Suppressor macrophage treated with lipopolysaccharide for 4 hours (primary cell): ENCODE measurements around the gene ITGAD.
A peak's percentile ranks its signal among the peaks of the same experiment; 100 is the strongest.

Experiments used
- DNase-seq: peaks from one replicate; pipeline ENCODE4 v3.0.0-alpha.2; 2020

Gene ITGAD

GRCh38 chr16:31393056-31393455 is at the start of gene ITGAD:
ITGAD (plus strand) TSS chr16:31393335; CDS start chr16:31393361, 26 bp downstream.
- DNase-seq, result no peak

- DNase-seq, result peak; percentile 74
These were observed 48.4 kb upstream of the ITGAD start for GRCh38 chr16:31344712-31345111.

GRCh38 chr16:31347445-31347844 is 45.7 kb upstream of the ITGAD start:
- no peak for DNase-seq

- peak; percentile 61 for DNase-seq
These were observed 44.6 kb upstream of the ITGAD start for GRCh38 chr16:31348579-31348978.

GRCh38 chr16:31350275-31351005 is 42.7 kb upstream of the ITGAD start:
- DNase-seq, result peak; percentile 92

GRCh38 chr16:31351246-31351941 is 41.7 kb upstream of the ITGAD start:
- DNase-seq, result peak; percentile 80

- DNase-seq, result peak; percentile 96
These were observed 41.2 kb upstream of the ITGAD start for GRCh38 chr16:31351942-31352325.

- peak; percentile 92 for DNase-seq
These were observed 40.6 kb upstream of the ITGAD start for GRCh38 chr16:31352376-31353115.

GRCh38 chr16:31354394-31355291 is 38.5 kb upstream of the ITGAD start, which contains the start of gene ITGAX:
ITGAX (plus strand) TSS chr16:31355176; CDS start chr16:31355255, 79 bp downstream.
- peak; percentile 97 for DNase-seq

- peak; percentile 43 for DNase-seq
These were observed 37.6 kb upstream of the ITGAD start for GRCh38 chr16:31355431-31356100.

- peak; percentile 54 for DNase-seq
These were observed 36.4 kb upstream of the ITGAD start for GRCh38 chr16:31356566-31357323.

GRCh38 chr16:31357324-31358109 is 35.6 kb upstream of the ITGAD start:
- DNase-seq, result peak; percentile 73

GRCh38 chr16:31360251-31360650 is 32.9 kb upstream of the ITGAD start:
- DNase-seq, result peak; percentile 78

GRCh38 chr16:31361201-31362110 is 31.7 kb upstream of the ITGAD start:
- no peak for DNase-seq

GRCh38 chr16:31362476-31363405 is 30.4 kb upstream of the ITGAD start:
- DNase-seq, result no peak

- no peak for DNase-seq
These were observed 29.4 kb upstream of the ITGAD start for GRCh38 chr16:31363721-31364120.

GRCh38 chr16:31364421-31364820 is 28.7 kb upstream of the ITGAD start:
- no peak for DNase-seq
